HEK293T (cell line): ENCODE measurements around the gene HEXB.
A peak's percentile ranks its signal among the peaks of the same experiment; 100 is the strongest.

ENCODE experiments used
- CTCF ChIA-PET: fragments of 350-600 bp; formaldehyde crosslinking; extraction: SDS; loops from one replicate; lab custom pipeline; 2021; ENCODE audit warnings: antibody characterized with exemption, inconsistent platforms; lab: Yijun Ruan, JAX
- POLR2A ChIA-PET: fragments of 350-600 bp; formaldehyde crosslinking; extraction: SDS; loops from one replicate; lab custom pipeline; 2020; ENCODE audit warnings: antibody characterized with exemption, inconsistent platforms; lab: Yijun Ruan, JAX
- DNase-seq: peaks from one replicate; pipeline ENCODE4 v3.0.0; 2012; ENCODE audit warnings: mixed read lengths; ENCODE audit errors: extremely low spot score
- ARNT ChIP-seq: fragments of 450-650 bp; IDR thresholded peaks from 2 replicates; pipeline ENCODE4 v1.6.1; 2017; ENCODE audit warnings: mild to moderate bottlenecking
- BHLHE40 ChIP-seq: fragments of 450-650 bp; IDR thresholded peaks from 2 replicates; pipeline ENCODE4 v1.6.1; 2016; ENCODE audit warnings: mild to moderate bottlenecking, moderate library complexity, borderline replicate concordance
- CTBP1 ChIP-seq: fragments of 450-650 bp; IDR thresholded peaks from 2 replicates; pipeline ENCODE4 v1.6.1; 2016; ENCODE audit warnings: borderline replicate concordance
- ELF4 ChIP-seq: fragments of 450-650 bp; IDR thresholded peaks from 2 replicates; pipeline ENCODE4 v1.6.1; 2017; ENCODE audit warnings: antibody characterized with exemption
- FOXA1 ChIP-seq: fragments of 450-650 bp; IDR thresholded peaks from 2 replicates; pipeline ENCODE4 v1.6.1; 2016; ENCODE audit warnings: mild to moderate bottlenecking
- FOXK2 ChIP-seq: fragments of 450-650 bp; IDR thresholded peaks from 2 replicates; pipeline ENCODE4 v1.6.1; 2016; ENCODE audit warnings: mild to moderate bottlenecking
- FOXM1 ChIP-seq: fragments of 450-650 bp; IDR thresholded peaks from 2 replicates; pipeline ENCODE4 v1.6.1; 2017; ENCODE audit warnings: mild to moderate bottlenecking, borderline replicate concordance
- HDGF ChIP-seq: fragments of 450-650 bp; IDR thresholded peaks from 2 replicates; pipeline ENCODE4 v1.6.1; 2017; ENCODE audit warnings: antibody characterized with exemption, borderline replicate concordance
- L3MBTL2 ChIP-seq: fragments of 450-650 bp; conservative IDR thresholded peaks from 2 replicates; pipeline ENCODE4 v1.6.1; 2016; ENCODE audit warnings: mild to moderate bottlenecking
- LEF1 ChIP-seq: fragments of 450-650 bp; IDR thresholded peaks from 2 replicates; pipeline ENCODE4 v1.6.1; 2017; ENCODE audit warnings: mild to moderate bottlenecking, borderline replicate concordance
- NFRKB ChIP-seq: fragments of 450-650 bp; IDR thresholded peaks from 2 replicates; pipeline ENCODE4 v1.6.1; 2016; ENCODE audit warnings: mild to moderate bottlenecking, moderate library complexity
- SP1 ChIP-seq: fragments of 450-650 bp; IDR thresholded peaks from 2 replicates; pipeline ENCODE4 v1.6.1; 2017
- SUZ12 ChIP-seq: fragments of 450-650 bp; IDR thresholded peaks from 2 replicates; pipeline ENCODE4 v1.6.1; 2016; ENCODE audit warnings: mild to moderate bottlenecking
- TARDBP ChIP-seq: fragments of 450-650 bp; IDR thresholded peaks from 2 replicates; pipeline ENCODE4 v1.6.1; 2016
- ZNF384 ChIP-seq: fragments of 450-650 bp; IDR thresholded peaks from 2 replicates; pipeline ENCODE4 v1.6.1; 2016
- TF ChIP-seq, protein P1 (sequence below): fragments of 450-650 bp; IDR thresholded peaks from 2 replicates; pipeline ENCODE4 v1.6.1; 2016

HEXB gene

DNA sequence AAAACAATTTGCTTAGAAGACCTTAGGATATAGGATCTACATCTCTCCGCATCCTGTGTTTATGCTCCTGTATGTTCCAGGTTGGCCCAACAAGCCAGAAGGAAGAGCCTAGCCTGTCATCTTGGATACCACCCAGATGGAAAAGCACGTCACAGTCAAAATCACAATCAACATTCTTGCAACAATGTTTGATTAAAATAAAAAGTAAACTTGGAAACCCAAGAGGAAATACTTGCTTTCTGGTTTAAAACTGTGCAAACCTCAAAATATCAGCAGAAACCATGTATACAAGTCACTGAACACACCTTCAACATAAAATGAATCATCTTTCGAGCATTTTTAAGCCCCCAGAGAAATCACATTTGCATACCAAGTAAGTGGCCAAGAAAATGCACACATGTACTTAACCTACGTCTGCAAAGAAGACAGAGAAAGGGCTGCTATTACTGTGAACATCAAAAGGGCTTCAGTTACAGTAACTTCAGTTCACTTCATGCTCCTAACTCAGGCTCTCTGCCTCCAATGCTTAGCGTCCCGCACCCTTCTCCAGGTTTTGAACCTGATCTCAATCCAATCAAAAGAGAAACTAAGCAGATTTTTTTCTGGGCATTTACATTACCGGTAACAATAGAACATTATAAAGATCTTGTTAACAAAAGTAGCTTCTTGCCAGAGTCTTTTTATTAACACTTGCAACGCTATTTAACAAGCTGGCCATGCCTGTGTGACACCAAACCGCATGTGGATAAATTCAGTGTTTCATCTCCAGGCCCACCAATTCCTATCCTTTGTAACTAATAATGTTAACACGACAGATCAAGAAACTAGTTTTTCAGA lies 45.8 kb upstream of the HEXB start:
- ChIA-PET POLR2A (interaction anchor here (0.6 to 2.3 kb wide), 7 partner anchors 9 to 433 kb away, joined by 3 to 15 read pairs (median 7); no protein-coding TSS in a partner anchor), CTCF (interaction anchor here (1.2 kb wide), 1 partner anchor 600 kb away, joined by 3 read pairs; no protein-coding TSS in a partner anchor)
- TF ChIP-seq TARDBP (no peak), BHLHE40 (no peak), L3MBTL2 (no peak), SUZ12 (no peak), ZNF384 (no peak), LEF1 (no peak), HDGF (no peak), FOXM1 (no peak), CTBP1 (no peak), ELF4 (no peak)
- TF ChIP-seq, protein P1, sequence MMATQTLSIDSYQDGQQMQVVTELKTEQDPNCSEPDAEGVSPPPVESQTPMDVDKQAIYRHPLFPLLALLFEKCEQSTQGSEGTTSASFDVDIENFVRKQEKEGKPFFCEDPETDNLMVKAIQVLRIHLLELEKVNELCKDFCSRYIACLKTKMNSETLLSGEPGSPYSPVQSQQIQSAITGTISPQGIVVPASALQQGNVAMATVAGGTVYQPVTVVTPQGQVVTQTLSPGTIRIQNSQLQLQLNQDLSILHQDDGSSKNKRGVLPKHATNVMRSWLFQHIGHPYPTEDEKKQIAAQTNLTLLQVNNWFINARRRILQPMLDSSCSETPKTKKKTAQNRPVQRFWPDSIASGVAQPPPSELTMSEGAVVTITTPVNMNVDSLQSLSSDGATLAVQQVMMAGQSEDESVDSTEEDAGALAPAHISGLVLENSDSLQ: no peak
- DNase-seq: no peak

DNA sequence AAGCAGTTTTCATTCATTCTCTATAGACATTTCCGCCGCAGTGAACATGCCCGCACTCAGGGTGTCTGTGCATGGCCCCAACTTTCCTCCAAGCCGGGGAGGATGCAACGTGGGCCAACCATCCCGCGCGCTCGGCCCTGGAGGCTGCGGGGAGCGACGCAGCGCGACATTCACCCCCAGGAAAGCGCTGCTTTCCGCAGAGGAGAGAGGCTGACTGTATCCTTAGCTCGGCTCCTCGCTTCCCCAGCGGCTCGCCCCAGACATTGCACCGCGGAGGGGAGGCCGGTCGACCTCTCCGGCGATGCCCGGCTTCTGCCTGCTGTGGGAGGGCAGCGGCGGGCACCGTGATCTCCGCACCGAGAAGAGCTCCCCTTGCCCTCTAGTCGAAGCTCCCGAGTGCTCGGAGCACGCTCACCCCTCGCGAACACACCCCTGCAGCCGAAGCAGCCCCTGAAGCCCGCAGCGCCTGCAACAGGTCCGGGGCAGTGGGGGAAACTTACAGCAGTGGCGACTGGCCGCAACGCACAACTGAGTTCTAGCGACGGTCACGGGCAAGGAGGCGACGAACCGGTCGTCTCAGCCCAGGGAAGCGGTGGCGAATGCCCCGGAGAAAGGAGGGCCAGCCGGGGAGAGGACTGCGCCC lies 45.1 kb upstream of the HEXB start:
- peak; percentile 54 for DNase-seq
- ChIA-PET CTCF (interaction anchor here (0.5 to 1.2 kb wide), 4 partner anchors 71 to 693 kb away, joined by 3 to 7 read pairs (median 4); no protein-coding TSS in a partner anchor), POLR2A (interaction anchor here (0.6 to 2.3 kb wide), 20 partner anchors 7 to 737 kb away, joined by 3 to 15 read pairs (median 3); no protein-coding TSS in a partner anchor)

GRCh38 chr5:74640450-74640953 lies 44.5 kb upstream of the HEXB start, which contains the start of gene ENC1:
TSS of gene ENC1 (minus strand) at chr5:74640728. CDS start at chr5:74636485, 4,243 bp downstream.
- ChIA-PET CTCF (interaction anchor here (0.5 to 1.2 kb wide), 6 partner anchors 23 to 693 kb away, joined by 3 to 7 read pairs (median 4); no protein-coding TSS in a partner anchor), POLR2A (interaction anchor here (0.5 to 2.3 kb wide), 28 partner anchors 8 to 738 kb away, joined by 3 to 15 read pairs (median 3); no protein-coding TSS in a partner anchor)
- TF ChIP-seq TARDBP: peak; percentile 15; the same call in 1 of the 2 replicates
- no peak for TF ChIP-seq FOXK2
- TF ChIP-seq CTBP1: peak; percentile 52
- DNase-seq: peak; percentile 74

More for the DNA sequence above, 45.1 kb upstream of the HEXB start:
- TF ChIP-seq BHLHE40 (no peak), SUZ12 (no peak), HDGF (no peak), CTBP1 (no peak), ELF4 (no peak), LEF1 (no peak), L3MBTL2 (no peak), ARNT (no peak), SP1 (no peak), FOXM1 (no peak), TARDBP (no peak), FOXA1 (no peak)

DNA sequence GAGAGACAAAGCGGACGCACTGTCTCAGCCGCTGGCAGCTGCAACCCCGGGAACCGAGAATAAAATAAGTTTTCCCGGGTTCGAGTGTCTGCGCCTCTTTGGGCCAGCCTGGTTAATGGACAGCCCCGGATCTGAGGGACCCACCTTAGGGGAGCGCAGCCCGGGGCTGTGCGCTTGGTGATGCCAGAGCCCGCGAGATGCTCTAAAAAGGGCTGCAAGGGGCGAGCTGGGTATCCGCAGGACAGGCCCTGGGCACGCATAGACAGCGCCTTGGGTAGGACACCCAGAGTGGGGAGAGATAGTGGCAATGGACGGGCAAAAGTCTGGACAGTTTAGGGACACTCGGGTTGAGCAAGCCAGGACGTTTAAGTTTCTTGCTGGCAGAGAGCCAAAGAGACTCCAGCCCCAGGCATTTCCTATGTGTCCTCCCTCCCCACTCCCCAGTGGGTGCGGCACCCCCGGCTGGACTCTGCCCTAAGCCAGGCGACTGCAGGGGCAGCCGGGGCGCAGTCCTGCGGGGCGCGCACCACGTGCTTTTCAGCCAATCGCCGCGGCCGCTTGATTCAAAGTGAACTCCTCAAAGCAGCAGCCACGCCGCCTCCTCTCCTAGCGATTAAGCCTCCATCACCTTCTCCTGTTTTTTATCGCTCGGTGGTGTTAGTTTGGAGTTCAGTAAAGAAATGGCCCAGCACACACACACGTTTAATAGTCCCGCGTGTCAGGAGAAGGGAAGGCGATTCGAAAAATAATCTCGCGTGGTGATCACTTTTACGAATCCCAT lies 43.9 kb upstream of the HEXB start:
- CTCF ChIA-PET: interaction anchor here (0.6 to 1.4 kb wide), 6 partner anchors 24 to 694 kb away, joined by 3 to 8 read pairs (median 4); no protein-coding TSS in a partner anchor
- TF ChIP-seq CTBP1: no peak
- no peak for TF ChIP-seq ARNT
- TF ChIP-seq HDGF: no peak
- peak; percentile 83 for TF ChIP-seq L3MBTL2
- peak; percentile 87 for TF ChIP-seq FOXM1
- no peak for TF ChIP-seq NFRKB
- peak; percentile 51 for DNase-seq

DNA sequence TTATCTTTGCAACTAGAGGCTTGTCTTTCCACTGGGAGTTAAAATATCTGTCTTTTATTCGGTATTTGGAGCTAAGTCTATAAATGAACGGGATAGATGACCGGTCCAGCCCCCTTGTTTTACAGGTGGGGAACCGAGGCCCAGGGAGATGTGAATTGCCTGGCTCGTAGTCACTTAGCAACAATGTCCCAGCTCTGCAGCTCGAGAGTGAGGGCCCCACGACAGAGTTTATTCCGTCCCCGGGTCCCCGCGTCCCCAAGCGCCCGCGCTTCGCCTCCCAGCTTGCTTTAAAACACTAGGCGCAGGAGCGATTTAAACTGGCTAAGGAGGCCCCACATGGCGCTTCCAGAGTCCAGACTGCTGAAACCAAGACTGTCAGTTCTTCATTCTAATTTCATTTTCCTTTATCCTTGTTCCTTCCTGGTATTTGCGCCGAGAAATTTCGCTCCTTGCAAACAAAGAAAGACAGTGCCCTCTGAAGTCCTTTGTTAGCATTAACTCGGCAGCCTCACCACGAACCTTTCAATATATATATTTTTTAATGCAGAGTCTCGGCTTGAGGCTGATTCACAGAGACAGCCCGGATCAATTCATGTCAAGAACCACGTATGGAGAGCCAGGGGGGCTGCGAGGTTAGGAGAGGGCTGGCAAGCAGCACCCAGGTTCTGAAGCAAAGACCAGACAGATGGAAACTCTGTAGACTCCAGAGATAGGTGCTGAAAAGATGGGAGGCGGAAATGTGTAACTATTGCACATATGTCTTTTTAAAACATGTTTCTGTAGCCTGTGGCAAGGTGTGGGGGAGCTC lies 43.1 kb upstream of the HEXB start:
- ChIA-PET POLR2A (interaction anchor here (1.5 kb wide), 1 partner anchor 123 kb away, joined by 5 read pairs; no protein-coding TSS in a partner anchor), CTCF (interaction anchor here (0.6 to 1.4 kb wide), 6 partner anchors 121 to 610 kb away, joined by 3 to 8 read pairs (median 3); no protein-coding TSS in a partner anchor)
- TF ChIP-seq L3MBTL2 (0 out of 2 replicates have a peak, but pooled peaks have one; percentile 14), ARNT (no peak)
- DNase-seq: peak; percentile 36

More for the DNA sequence above, 43.9 kb upstream of the HEXB start:
- POLR2A ChIA-PET: interaction anchor here (0.5 to 2.3 kb wide), 26 partner anchors 8 to 739 kb away, joined by 3 to 15 read pairs (median 3); no protein-coding TSS in a partner anchor

- ChIA-PET CTCF (interaction anchor here (0.6 to 1.4 kb wide), 5 partner anchors 17 to 605 kb away, joined by 3 to 8 read pairs (median 3); no protein-coding TSS in a partner anchor), POLR2A (no interaction called here)
- TF ChIP-seq, protein P1: no peak
- TF ChIP-seq L3MBTL2 (no peak), SUZ12 (no peak), ZNF384 (no peak), BHLHE40 (no peak), CTBP1 (no peak), NFRKB (no peak), FOXK2 (no peak), LEF1 (no peak), ARNT (no peak), ELF4 (no peak)
- DNase-seq: no peak
Measured at GRCh38 chr5:74642543-74642863, 42.5 kb upstream of the HEXB start.
